H9 (cell line): ENCODE results near the gene CDC42. TPM values are rescaled to one million over a fixed set of nuclear protein-coding genes. Genes with fewer than 3 reads are reported as not detected.
A peak's percentile ranks its signal among the peaks of the same experiment; 100 is the strongest.

ENCODE experiments used
- DNase-seq: peaks from one replicate; pipeline ENCODE4 v3.0.0-alpha.2; 2017
- H2AFZ ChIP-seq: one replicate; pipeline ENCODE4 v1.6.1; 2013; ENCODE audit warnings: mild to moderate bottlenecking, low read length, control low read depth, moderate library complexity
- H2AK5ac ChIP-seq: 2 replicates; pipeline ENCODE4 v1.6.1; 2013; ENCODE audit warnings: low read length, control low read depth, mixed read lengths; ENCODE audit not compliant: insufficient read length
- H2BK120ac ChIP-seq: one replicate; pipeline ENCODE4 v1.6.1; 2013; ENCODE audit warnings: low read depth, mild to moderate bottlenecking, low read length, control low read depth, inconsistent platforms; ENCODE audit not compliant: poor library complexity, severe bottlenecking
- H2BK12ac ChIP-seq: 2 replicates; pipeline ENCODE4 v1.6.1; 2013; ENCODE audit warnings: low read length, control low read depth, mixed read lengths, low read depth; ENCODE audit not compliant: insufficient read length
- H2BK15ac ChIP-seq: 2 replicates; pipeline ENCODE4 v1.6.1; 2013; ENCODE audit warnings: low read depth, low read length, control low read depth
- H2BK20ac ChIP-seq: one replicate; pipeline ENCODE4 v1.6.1; 2013; ENCODE audit warnings: low read depth, mild to moderate bottlenecking, low read length, control low read depth, inconsistent platforms; ENCODE audit not compliant: poor library complexity, severe bottlenecking
- H2BK5ac ChIP-seq: 2 replicates; pipeline ENCODE4 v1.6.1; 2013; ENCODE audit warnings: low read length, control low read depth, mixed read lengths; ENCODE audit not compliant: insufficient read length
- H3K14ac ChIP-seq: 2 replicates; pipeline ENCODE4 v1.6.1; 2013; ENCODE audit warnings: low read length, control low read depth; ENCODE audit not compliant: insufficient read depth
- H3K18ac ChIP-seq: 2 replicates; pipeline ENCODE4 v1.6.1; 2013; ENCODE audit warnings: low read depth, mild to moderate bottlenecking, mixed read lengths, low read length, control low read depth; ENCODE audit not compliant: insufficient read length
- H3K23ac ChIP-seq: 2 replicates; pipeline ENCODE4 v1.6.1; 2013; ENCODE audit warnings: low read length, control low read depth, mixed read lengths, low read depth; ENCODE audit not compliant: insufficient read length
- H3K23me2 ChIP-seq: 2 replicates; pipeline ENCODE4 v1.6.1; 2013; ENCODE audit warnings: low read depth, mild to moderate bottlenecking, mixed read lengths, low read length, control low read depth; ENCODE audit not compliant: insufficient read length, poor library complexity, severe bottlenecking
- H3K27ac ChIP-seq: 2 replicates; pipeline ENCODE4 v1.5.1; 2013; ENCODE audit warnings: low read length, control low read depth, mixed read lengths, low read depth; ENCODE audit not compliant: insufficient read length
- H3K27me3 ChIP-seq: 2 replicates; pipeline ENCODE4 v1.6.1; 2013; ENCODE audit warnings: low read length, control low read depth, inconsistent platforms; ENCODE audit not compliant: insufficient read depth
- H3K4ac ChIP-seq: 2 replicates; pipeline ENCODE4 v1.6.1; 2013; ENCODE audit warnings: low read depth, mild to moderate bottlenecking, control low read depth, inconsistent platforms, low read length, moderate library complexity
- H3K4me1 ChIP-seq: 2 replicates; pipeline ENCODE4 v1.6.1; 2013; ENCODE audit warnings: low read length, control low read depth, inconsistent platforms; ENCODE audit not compliant: insufficient read depth
- H3K4me2 ChIP-seq: 2 replicates; pipeline ENCODE4 v1.6.1; 2013; ENCODE audit warnings: low read length, control low read depth, mixed read lengths; ENCODE audit not compliant: insufficient read length, insufficient read depth
- H3K56ac ChIP-seq: 2 replicates; pipeline ENCODE4 v1.6.1; 2013; ENCODE audit warnings: low read depth, mild to moderate bottlenecking, mixed read lengths, low read length, control low read depth; ENCODE audit not compliant: insufficient read length
- H3K79me1 ChIP-seq: 2 replicates; pipeline ENCODE4 v1.6.1; 2013; ENCODE audit warnings: low read depth, mild to moderate bottlenecking, moderate library complexity, low read length, control low read depth, inconsistent platforms; ENCODE audit not compliant: insufficient read depth, poor library complexity, severe bottlenecking
- H3K79me2 ChIP-seq: 2 replicates; pipeline ENCODE4 v1.6.1; 2013; ENCODE audit warnings: low read length, control low read depth, inconsistent platforms; ENCODE audit not compliant: insufficient read depth
- H3K9ac ChIP-seq: 2 replicates; pipeline ENCODE4 v1.6.1; 2013; ENCODE audit warnings: low read length, control low read depth, mixed read lengths; ENCODE audit not compliant: insufficient read length; ENCODE audit errors: extremely low read depth
- H3K9me3 ChIP-seq: one replicate; pipeline ENCODE4 v1.6.1; 2013; ENCODE audit warnings: low read depth, low read length, inconsistent platforms; ENCODE audit not compliant: control insufficient read depth
- H3T11ph ChIP-seq: one replicate; pipeline ENCODE4 v1.6.1; 2013; ENCODE audit warnings: mild to moderate bottlenecking, low read length, control low read depth, inconsistent platforms
- H4K20me1 ChIP-seq: one replicate; pipeline ENCODE4 v1.6.1; 2013; ENCODE audit not compliant: control insufficient read depth, insufficient read length, insufficient read depth
- H4K5ac ChIP-seq: 2 replicates; pipeline ENCODE4 v1.6.1; 2013; ENCODE audit warnings: low read depth, mild to moderate bottlenecking, mixed read lengths, low read length, control low read depth; ENCODE audit not compliant: insufficient read length
- H4K8ac ChIP-seq: replicated peaks from 2 replicates; pipeline ENCODE4 v1.6.1; 2013; ENCODE audit warnings: low read length, control low read depth, mixed read lengths, low read depth; ENCODE audit not compliant: insufficient read length
- H4K91ac ChIP-seq: 2 replicates; pipeline ENCODE4 v1.6.1; 2013; ENCODE audit warnings: low read depth, mild to moderate bottlenecking, moderate library complexity, mixed read lengths, low read length, control low read depth; ENCODE audit not compliant: insufficient read length
- H3K27ac Mint-ChIP-seq, 3 experiments: 2 replicates in 2 of 3; 3 replicates in 1 of 3; pipeline ENCODE4 v1.8.0; 2020 to 2021; ENCODE audit warnings: mixed read lengths in 3 of 3, mild to moderate bottlenecking in 1 of 3, moderate library complexity in 1 of 3
- H3K27me3 Mint-ChIP-seq: 2 replicates; pipeline ENCODE4 v1.8.0; 2021; ENCODE audit warnings: low read depth, mild to moderate bottlenecking, moderate library complexity, mixed read lengths
- H3K36me3 Mint-ChIP-seq, 3 experiments: 2 replicates in 2 of 3; 3 replicates in 1 of 3; pipeline ENCODE4 v1.8.0; 2020 to 2021; ENCODE audit warnings: low read depth in 3 of 3, mixed read lengths in 3 of 3; ENCODE audit not compliant: insufficient read depth in 1 of 3
- H3K4me1 Mint-ChIP-seq, 2 experiments: 2 replicates each; pipeline ENCODE4 v1.8.0; 2020; ENCODE audit warnings: mixed read lengths in 2 of 2
- H3K4me3 Mint-ChIP-seq, 2 experiments: 2 replicates in 1 of 2; 3 replicates in 1 of 2; pipeline ENCODE4 v1.8.0; 2020 to 2021; ENCODE audit warnings: mild to moderate bottlenecking in 2 of 2, mixed read lengths in 2 of 2, moderate library complexity in 1 of 2
- H3K9me3 Mint-ChIP-seq, 2 experiments: 2 replicates in 1 of 2; 3 replicates in 1 of 2; pipeline ENCODE4 v1.8.0; 2020; ENCODE audit warnings: mild to moderate bottlenecking in 2 of 2, mixed read lengths in 2 of 2, moderate library complexity in 1 of 2
- WGBS: extraction: QIAGEN DNeasy Blood & Tissue Kit; methylation state at CpG from one replicate; pipeline ENCODE4 v1.1.7; 2013; ENCODE audit warnings: missing lambda C conversion rate, low lambda C conversion rate, mixed read lengths; ENCODE audit not compliant: insufficient read length; ENCODE audit errors: extremely low coverage; 5-methylcytosine and 5-hydroxymethylcytosine counted together
- total RNA-seq: library from RNA; stranded (reverse); gene quantifications from 2 replicates; pipeline ENCODE4 v1.2.1, GENCODE V29; 2021
- TF ChIP-seq, protein P1 (sequence below): fragments of 200-600 bp; sonication (generic); conservative IDR thresholded peaks from 3 replicates; pipeline ENCODE4 v1.8.0; 2021; ENCODE audit warnings: antibody characterized with exemption, mild to moderate bottlenecking

CDC42 gene
- total RNA-seq, 1 experiment from 2014 or later, result 197 TPM

DNA sequence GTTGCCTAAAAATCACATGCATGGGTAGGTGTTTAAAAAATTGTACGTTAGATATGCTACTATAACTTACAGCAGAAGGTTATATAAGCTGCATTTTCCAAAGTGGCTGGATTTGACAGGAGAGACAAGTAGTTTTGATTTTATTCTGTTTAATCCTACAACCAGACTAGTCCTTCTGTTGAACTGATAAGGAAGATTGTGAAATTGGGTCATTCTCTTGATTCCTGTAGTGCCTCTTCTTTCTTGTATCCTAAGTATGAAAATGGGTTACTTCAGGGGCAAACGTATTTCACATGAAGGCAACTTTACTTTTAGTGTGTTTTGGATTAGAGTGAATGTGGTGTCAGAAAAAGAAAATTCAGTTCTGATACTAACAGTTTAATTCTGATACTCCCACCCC, 19.0 kb downstream of the CDC42 start:
- Histone ChIP-seq H2AK5ac (no peak overlapping the region), H2BK5ac (no peak overlapping the region), H2BK12ac (no peak overlapping the region), H3K27ac (no peak overlapping the region), H4K8ac (no peak overlapping the region), H4K91ac (no peak overlapping the region), H4K20me1 (no peaks in the 10 kb centered on the region), H3T11ph (no peak overlapping the region), H2AFZ (no peak overlapping the region), H2BK15ac (no peak overlapping the region), H2BK20ac (no peak overlapping the region), H3K4me1 (peaks cover 2% of the 10 kb centered on the region; the same call in 1 of the 2 replicates), H3K9ac (no peak overlapping the region), H3K79me2 (peaks cover 50% of the 10 kb centered on the region), H3K23me2 (no peaks in the 10 kb centered on the region), H3K14ac (no peak overlapping the region), H3K79me1 (peaks cover 3% of the 10 kb centered on the region), H3K56ac (no peak overlapping the region), H3K4me2 (no peak overlapping the region), H3K9me3 (no peaks in the 10 kb centered on the region), H4K5ac (no peak overlapping the region), H3K18ac (no peak overlapping the region), H3K23ac (no peak overlapping the region), H3K27me3 (no peaks in the 10 kb centered on the region), H3K4ac (no peak overlapping the region), H2BK120ac (no peak overlapping the region)
- TF ChIP-seq, protein P1, sequence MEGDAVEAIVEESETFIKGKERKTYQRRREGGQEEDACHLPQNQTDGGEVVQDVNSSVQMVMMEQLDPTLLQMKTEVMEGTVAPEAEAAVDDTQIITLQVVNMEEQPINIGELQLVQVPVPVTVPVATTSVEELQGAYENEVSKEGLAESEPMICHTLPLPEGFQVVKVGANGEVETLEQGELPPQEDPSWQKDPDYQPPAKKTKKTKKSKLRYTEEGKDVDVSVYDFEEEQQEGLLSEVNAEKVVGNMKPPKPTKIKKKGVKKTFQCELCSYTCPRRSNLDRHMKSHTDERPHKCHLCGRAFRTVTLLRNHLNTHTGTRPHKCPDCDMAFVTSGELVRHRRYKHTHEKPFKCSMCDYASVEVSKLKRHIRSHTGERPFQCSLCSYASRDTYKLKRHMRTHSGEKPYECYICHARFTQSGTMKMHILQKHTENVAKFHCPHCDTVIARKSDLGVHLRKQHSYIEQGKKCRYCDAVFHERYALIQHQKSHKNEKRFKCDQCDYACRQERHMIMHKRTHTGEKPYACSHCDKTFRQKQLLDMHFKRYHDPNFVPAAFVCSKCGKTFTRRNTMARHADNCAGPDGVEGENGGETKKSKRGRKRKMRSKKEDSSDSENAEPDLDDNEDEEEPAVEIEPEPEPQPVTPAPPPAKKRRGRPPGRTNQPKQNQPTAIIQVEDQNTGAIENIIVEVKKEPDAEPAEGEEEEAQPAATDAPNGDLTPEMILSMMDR, result no peak
- no peaks in the 10 kb centered on the region; a peak in 1 of 5 replicates for H3K9me3 Mint-ChIP-seq
- no peak overlapping the region for H3K4me3 Mint-ChIP-seq
- peak overlapping the region; percentile 30 to 52 (median 51); a peak in 3 of 7 replicates for H3K27ac Mint-ChIP-seq
- peaks cover 46 to 57% of the 10 kb centered on the region in 2 experiments for H3K4me1 Mint-ChIP-seq
- no peaks in the 10 kb centered on the region for H3K27me3 Mint-ChIP-seq
- no CpG with 5 or more reads among the region's 2 CpGs for WGBS
- DNase-seq, result no peak
- peaks cover 3 to 11% (median 11%) of the 10 kb centered on the region in 3 experiments; a peak in 6 of 7 replicates for H3K36me3 Mint-ChIP-seq
